ENCODE measurements around the gene TMEM231. TPM values are rescaled to one million over a fixed set of nuclear protein-coding genes. Genes with fewer than 3 reads are reported as not detected.
"Not testable (repeated sequence)": the region's sequence is repeated elsewhere in the genome, so short reads cannot be mapped to it uniquely, and the experiment has no call there.

The TMEM231 gene
- total RNA-seq, 1 experiment from 2014 or later: 7.0 TPM

DNA sequence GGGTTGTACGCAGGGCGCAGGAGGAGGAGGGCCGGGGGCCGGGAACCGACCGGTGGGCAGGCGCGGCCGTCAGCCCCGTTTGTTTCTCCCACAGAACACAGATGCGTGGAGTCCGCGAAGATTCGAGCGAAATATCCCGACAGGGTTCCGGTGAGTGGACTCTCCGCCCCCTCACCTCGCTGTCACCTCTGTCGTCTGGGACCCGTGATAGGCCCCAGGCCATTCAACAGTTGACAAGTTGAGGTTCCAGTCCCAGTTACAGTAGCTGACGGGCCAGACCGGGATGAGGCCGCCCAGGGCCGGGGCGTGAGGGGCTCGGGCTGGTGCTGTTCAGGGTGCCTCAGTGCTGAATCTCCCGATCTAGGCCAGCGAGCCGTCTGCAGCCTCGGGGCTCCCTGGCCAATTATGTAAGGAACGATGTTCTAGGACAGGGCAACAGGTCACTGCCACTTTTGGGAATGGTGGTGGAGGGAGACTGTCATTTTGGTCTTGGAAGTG is 10.8 kb upstream of the TMEM231 start:
- no peak for DNase-seq (ENCODE audit: low read depth)

DNA sequence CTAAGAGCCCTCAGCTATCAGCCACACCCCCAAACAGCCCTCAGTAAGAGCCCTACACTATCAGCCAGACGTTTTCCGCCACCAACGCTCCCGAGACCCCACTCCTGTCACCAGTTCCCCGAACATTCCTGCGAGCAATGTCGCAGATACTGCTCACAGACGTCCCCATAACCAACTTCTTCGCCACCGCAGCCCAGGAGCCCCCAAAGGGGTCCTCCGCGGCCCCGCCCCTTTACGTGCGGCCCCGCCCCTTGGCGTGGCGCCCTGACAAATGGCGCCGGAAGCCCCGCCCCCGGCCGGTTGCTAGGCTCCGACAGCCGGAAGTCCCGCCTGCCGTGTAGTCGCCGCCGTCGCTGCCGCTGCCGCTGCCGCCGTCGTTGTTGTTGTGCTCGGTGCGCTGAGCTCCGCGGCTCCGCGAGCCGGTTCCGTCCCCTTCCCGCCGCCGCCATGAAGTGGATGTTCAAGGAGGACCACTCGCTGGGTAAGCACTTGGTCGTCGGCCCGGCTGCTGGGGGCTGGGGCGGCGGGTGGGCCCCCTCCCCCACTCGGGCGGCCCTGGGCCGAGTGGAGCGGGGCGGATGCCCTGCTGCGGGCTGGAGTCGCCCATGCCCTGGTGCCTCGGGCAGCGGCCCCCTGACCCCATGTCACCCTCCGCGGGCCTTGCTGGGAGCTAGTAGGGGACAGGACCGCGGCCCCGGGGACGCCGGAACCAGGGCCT is 10.1 kb upstream of the TMEM231 start, which contains the start of gene GABARAPL2:
GABARAPL2 (plus strand) TSS at position 340 of the 718 bp plus-strand sequence; CDS start at position 448, 108 bp downstream.
- peak; percentile 72 for DNase-seq (ENCODE audit: low read depth)

DNA sequence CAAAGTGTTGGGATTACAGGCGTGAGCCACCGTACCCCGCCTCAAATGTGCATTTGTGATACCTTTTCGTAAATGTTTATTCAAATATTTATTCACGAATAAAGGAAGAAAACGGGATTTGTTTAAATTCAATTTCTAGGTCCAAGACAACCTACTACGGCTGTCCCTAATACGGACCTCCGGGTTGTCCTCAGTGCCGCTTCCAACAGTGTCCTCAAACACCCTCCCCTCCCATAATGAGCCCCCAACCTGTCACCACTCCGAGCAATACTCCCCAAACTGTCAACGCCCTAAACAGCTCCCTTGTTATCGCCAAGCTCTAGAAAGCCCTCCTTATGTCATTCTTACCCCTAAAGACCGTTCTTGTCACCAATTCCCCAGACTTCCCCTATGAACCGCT is 9.6 kb upstream of the TMEM231 start:
- DNase-seq (ENCODE audit: low read depth): no peak

- peak; percentile 83 for DNase-seq (ENCODE audit: low read depth)
Measured at GRCh38 chr16:75559564-75560372, 3.7 kb upstream of the TMEM231 start.

DNA sequence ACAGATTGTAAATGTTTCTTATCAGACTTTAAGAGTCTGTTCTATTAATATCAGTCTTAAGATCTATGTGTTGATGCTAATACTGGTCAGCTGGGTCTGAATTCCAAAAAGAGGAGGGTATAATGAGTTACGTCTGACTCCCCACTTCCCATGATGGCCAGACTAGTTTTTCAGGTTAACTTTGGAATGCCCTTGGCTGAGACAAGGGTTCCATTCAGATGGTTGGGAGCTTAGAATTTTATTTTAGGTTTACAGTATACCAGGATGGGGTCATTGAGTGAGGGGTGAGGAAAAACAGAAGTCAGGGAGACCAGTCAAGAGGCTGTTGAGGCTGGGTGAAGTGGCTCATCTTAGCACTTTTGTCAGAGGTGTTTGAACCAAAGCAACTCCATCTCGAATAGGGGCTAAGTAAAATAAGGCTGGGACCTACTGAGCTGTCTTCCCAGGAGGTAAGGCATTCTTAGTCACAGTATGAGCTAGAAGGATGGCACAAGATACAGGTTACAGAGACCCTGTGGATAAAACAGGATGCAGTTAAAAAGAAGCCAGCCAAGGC is 2.9 kb upstream of the TMEM231 start:
- no peak for DNase-seq (ENCODE audit: low read depth)

- no peak for DNase-seq (ENCODE audit: low read depth)
Measured at GRCh38 chr16:75556431-75556950, 439 bp upstream of the TMEM231 start.

DNA sequence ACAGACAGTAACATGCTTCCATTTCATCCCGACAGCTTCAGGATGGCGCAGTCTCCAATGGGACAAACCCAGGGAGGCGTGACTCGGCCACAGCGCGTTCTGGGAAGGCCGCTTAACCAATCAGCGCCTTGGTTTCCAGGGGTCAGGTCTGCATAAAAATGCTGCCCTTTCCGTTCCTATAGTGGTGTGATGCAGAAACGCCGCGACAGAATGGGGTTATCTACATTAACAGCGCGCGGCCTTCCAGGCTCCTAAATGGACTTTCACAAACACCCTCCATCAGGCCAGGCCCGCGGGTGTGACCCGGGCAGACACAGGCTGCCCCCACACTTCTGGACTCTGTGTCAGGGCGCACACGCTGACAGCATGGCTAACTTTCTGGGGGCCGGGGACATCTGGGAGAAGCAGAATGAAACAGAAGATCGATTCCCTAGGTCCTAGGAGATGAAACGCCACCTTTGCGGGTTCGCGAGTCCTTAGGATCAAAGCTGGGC is 792 bp downstream of the TMEM231 start:
- peak; percentile 90 for DNase-seq (ENCODE audit: low read depth)

- DNase-seq (ENCODE audit: low read depth): no peak
Measured at GRCh38 chr16:75552951-75553350, 3.1 kb downstream of the TMEM231 start.

- DNase-seq (ENCODE audit: low read depth): peak; percentile 20
Measured at GRCh38 chr16:75550211-75550662, 5.8 kb downstream of the TMEM231 start.

DNA sequence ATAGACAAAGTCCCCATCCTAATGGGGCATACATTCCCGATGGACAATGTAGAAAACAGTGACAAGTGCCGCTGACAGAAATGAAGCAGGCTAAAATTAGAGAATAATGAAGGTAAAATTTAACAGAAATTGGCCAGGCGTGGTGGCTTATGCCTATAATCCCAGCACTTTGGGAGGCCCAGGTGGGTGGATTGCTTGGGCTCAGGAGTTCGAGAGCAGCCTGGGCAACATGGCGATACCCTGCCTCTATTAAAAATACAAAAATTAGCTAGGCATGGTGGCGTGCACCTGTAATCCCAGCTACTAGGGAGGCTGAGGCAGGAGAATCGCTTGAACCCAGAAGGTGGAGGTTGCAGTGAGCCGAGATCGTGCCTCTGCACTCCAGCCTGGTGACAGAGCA is 7.6 kb downstream of the TMEM231 start:
- not testable (repeated sequence) for DNase-seq (ENCODE audit: low read depth)

GRCh38 chr16:75546293-75546692 is 9.8 kb downstream of the TMEM231 start:
- DNase-seq (ENCODE audit: low read depth): no peak

GRCh38 chr16:75545879-75546278 is 10.2 kb downstream of the TMEM231 start:
- not testable (repeated sequence) for DNase-seq (ENCODE audit: low read depth)

- not testable (repeated sequence) for DNase-seq (ENCODE audit: low read depth)
Measured at GRCh38 chr16:75542462-75542861, 13.6 kb downstream of the TMEM231 start.

- DNase-seq (ENCODE audit: low read depth): no peak
Measured at GRCh38 chr16:75541236-75541635, 14.8 kb downstream of the TMEM231 start.

DNA sequence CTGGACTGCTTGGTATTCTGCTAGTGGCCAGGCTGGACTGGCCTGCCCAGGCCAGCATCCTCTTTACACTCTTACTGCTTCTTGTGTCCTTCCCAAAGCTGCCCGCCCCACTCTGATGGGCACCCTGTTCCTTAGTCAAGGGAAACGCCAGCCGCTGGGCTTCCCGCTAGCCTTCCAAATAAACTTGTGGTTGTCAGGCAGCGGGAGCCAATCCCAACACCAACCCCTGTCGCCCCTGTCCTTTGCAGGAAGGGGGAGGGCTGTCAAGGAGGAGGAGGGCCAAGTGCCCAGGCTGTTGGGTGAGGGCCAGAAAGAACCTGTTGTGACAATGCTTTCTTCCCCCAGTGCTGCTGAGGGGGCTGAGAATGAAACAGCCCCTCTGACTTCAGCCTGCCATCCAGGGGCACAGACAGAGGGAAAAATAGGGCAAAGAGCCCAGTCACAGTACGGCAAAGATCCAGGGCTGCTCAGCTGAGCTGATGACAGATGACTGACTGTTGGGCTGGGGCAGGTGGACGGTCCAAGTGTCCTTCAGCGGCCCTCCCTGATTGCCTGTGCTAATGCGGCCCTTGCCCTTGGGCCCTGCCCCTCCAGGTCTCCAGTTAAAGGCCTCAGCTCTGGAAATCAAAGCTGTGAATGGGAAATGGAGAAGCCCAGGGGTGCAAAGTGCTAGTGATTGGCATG is 17.0 kb downstream of the TMEM231 start:
- not testable (repeated sequence) for DNase-seq (ENCODE audit: low read depth)

GRCh38 chr16:75537776-75538175 is 18.3 kb downstream of the TMEM231 start:
- DNase-seq (ENCODE audit: low read depth): no peak

GRCh38 chr16:75535901-75536300 is 20.2 kb downstream of the TMEM231 start, which contains the start of gene CHST5:
CHST5 (minus strand) TSS chr16:75536108; CDS start chr16:75530384, 5,724 bp downstream.
- DNase-seq (ENCODE audit: low read depth): no peak

DNA sequence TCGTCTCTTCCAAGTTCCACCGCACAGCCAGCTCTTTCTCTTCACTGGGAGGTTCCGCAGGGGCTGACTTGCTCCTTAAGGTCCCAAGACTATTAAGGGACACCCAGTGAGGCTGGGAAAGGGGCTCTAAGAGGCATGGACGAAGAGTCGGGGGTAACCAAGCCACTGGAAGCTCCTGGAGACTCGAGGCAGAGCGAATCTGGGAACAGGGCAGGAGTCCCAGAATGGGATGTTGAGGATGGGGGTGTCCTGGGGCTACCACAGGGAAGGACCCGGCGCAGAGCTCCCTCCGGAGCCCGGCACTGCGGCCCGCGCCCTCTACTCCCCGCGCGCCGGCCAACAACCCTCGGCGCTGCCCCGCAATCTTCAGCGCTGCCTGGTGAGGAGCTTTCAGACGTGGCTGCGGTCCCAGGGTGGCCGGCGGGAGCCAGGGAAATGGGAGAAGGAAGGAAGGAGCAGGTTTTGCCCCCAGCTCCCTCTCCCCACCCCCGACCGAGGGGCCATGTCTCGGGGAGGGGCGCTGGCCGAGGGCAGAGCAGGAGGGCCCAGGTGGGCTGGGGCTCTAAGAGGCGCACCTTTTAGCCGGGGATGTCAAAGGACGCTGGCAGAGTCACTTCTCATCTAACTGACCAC is 20.7 kb downstream of the TMEM231 start:
- no peak for DNase-seq (ENCODE audit: low read depth)

DNA sequence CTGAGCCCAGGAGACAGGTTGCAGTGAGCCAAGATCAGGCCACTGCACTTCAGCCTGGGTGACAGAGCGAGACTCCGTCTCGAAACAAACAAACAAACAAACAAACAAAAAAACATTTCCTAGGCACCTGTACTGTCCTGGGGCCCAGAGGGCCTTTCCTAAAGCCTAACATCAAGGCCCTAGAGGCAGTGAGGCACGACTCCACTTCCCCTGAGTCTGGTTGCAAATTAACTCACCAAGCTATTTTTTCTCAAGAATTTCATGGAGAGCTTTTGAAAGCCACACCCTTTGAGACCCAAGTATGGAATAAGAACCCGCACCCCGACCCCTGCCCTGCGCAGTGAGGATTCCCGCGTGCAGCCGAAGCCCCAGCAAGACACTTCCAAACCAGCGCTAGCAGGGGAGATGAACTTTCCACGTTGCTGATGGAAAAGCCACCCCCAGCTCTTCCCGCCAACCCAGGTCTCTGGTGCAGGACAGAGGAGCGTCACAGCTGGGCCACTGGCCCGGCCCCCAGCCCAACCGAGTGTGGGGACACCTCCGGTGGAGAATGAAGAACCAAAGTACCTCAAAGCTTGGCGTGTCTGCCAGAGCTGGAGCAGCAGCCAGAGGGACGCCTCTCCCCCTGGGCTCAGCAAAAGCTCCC is 21.4 kb downstream of the TMEM231 start:
- no peak for DNase-seq (ENCODE audit: low read depth)

GRCh38 chr16:75532791-75533190 is 23.3 kb downstream of the TMEM231 start:
- no peak for DNase-seq (ENCODE audit: low read depth)
